GM19193 (cell line): ENCODE data around the gene TDRD15.

Experiments
- POLR2A ChIP-seq: IDR thresholded peaks from 4 replicates; pipeline ENCODE4 v1.6.1; 2011; ENCODE audit not compliant: insufficient read depth, insufficient read length; ENCODE audit errors: extremely low read depth

The TDRD15 gene

GRCh38 chr2:21183306-21183705, 59.5 kb downstream of the TDRD15 start:
- TF ChIP-seq POLR2A: no peak

DNA sequence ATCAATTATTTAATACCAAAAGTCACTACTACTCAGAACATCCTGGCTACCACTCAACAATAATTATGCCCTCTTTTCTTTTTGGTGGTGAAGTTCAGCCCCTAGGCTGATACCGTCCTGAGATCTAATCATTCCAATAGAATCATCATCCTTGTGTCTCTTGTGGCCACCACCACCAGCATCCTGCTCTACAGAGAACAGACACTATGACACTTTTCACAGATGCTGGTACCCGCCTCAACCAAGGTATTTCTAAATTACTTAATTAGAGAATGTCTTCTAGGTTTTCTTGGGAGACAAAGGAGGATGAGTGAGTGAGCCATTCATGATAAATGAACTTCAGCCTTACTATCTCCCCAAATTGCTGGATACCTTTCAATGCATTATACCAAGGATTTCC, 60.0 kb downstream of the TDRD15 start:
- TF ChIP-seq POLR2A: no peak

DNA sequence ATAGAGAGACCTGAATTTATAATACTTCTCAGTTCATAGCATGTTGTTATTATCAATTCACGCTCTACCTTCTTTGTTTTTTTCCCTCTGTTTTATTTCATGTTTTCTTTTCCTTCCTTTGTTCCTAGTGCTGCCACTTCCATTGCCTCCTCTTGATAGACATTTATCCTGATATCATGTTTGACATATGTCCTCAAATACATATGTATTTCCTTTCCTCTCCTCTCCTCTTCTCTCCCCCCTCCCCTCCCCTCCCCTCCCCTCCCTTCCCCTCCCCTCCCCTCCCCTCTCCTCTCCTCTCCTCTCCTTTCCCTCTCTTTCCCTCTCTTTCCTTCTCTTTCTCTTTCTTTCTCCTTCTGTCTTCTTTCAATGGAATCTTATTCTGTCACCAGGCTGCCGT, 67.8 kb downstream of the TDRD15 start:
- no peak for TF ChIP-seq POLR2A
